Measurements from ENCODE around the gene MRPL44.
"Not testable (repeated sequence)": the region's sequence is repeated elsewhere in the genome, so short reads cannot be mapped to it uniquely, and the experiment has no call there.

The MRPL44 gene

DNA sequence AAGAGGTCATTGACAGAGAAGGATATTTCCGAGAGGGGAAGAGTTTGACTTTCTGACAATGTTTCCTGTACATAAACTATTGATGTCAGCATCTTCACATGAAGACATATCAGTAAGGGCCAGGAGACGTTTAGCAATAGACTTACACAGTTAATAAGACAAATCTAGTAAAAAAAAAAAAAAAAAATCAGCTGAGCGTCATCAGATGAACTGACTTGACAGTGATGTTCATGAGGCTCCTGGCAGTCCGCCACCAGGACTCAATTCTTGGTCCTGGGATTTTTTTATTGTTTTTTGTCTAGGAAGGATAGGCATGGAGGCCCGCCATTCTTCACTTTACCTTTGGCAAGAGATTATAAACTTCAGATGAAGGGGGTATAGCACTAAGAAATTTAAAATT lies 14.5 kb downstream of the MRPL44 start:
- DNase-seq (ENCODE audit: low spot score) = no peak

DNA sequence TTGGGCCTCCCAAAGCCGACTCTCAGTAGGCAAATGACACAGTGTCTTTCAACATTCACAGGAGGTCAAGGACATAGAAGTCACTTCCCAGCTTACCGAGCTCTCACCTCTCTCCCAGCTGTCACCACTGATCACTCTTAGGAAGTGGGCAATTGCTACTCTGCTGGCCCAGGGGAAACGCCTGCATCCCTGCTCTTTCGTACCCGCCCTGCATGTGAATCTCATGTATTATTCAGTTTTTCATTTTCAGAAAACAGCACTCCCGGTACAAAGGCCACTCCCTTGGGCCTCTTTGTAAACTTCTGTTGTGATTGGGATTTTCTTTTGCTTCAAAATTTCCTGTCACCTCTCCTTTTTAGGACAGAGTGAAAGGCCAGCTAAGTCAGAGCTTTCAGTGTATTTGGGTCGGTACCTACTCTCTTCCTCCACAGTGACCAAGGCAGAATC lies 15.4 kb downstream of the MRPL44 start:
- no peak for DNase-seq (ENCODE audit: low spot score)

DNA sequence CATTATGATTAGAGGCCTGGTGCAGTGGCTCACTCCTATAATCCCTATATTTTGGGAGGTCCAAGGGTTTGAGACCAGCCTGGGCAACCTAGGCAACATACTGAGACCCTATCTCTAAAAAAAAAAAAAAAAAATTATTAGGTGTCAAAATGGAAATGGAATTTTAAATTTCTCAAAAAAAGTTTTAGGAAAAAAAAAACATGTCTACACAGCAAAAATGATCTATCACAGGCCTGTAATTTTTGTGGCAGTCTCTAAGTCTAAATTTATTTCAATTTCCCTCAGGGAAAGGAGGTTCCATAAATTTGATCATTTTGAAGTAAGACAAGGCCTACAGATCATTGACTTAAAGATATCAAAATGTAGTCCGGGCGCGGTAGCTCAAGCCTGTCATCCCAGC lies 16.3 kb downstream of the MRPL44 start:
- DNase-seq (ENCODE audit: low spot score) = no peak

DNA sequence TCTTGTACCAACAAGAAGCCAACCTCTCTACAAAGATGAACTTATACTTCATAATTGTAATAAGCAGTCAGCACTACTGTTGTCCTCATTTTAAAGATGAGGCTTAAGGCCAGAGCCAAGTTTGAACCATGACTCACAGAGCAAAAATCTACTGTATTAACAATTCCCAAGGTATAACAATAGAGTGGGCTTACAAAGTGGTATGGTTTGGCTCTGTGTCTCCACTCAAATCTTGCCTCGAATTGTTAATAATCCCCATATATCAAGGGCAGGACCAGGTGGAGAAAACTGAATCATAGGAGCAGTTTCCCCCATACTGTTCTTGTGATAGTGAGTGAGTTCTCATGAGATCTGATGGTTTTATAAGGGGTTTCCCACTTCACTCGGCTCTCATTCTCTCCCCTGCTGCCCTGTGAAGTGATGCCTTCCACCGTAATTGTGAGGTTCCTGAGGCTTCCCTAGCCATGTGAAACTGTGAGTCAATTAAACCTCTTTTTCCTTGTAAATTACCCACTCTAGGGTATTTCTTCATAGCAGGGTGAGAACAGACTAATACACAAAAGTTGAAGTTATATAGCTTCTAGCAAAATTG lies 19.5 kb downstream of the MRPL44 start:
- DNase-seq (ENCODE audit: low spot score) = no peak

DNA sequence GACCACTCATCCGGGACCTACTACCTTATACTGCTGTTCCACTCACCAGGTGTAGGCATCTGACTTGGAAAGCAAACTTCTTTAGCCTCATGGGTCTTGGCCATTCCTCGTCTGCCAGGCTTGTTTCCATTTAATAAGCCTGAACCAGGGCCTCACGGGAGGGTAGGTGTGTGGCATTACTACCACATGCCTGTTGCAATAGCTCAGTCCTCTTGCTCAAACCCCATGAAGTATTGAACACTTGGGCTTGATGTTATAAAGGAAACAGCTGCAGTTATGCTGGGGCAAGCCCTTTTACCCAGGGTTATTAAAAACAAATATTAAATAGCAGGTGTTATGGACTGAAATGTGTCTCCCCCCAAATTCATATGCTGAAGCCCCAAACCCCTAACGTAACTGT lies 21.2 kb downstream of the MRPL44 start:
- DNase-seq (ENCODE audit: low spot score) = no peak

DNA sequence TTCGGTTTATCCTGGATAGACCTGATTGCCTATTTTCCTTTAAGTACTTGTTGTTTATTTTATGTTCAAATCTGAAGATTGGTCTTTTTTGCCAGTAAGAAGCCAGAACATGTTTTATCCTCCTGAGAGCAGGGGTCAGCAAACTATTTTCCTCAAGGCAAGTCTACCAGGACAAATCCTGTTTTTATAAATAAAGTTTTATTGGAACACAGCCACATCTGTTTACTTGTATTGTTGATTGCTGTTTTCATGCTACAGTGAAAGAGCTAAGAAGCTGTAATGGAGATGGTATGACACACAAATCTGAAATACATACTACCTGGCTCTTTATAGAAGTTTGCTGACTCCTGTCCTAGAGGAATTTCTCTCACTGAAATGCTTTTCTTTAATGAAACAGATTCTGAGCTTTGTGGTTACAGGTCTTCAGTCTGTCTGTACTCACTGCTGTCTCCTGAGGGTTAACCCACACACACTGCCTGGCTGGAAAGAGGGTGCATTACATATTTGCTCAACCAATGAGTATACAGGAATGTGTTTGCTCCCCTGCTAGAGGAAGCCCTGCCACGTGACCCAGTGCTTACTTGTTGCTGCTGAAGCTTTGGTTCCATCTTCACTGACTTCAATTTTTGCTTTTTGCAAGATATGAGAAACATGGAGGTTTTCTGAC lies 22.6 kb downstream of the MRPL44 start:
- DNase-seq (ENCODE audit: low spot score) = no peak

DNA sequence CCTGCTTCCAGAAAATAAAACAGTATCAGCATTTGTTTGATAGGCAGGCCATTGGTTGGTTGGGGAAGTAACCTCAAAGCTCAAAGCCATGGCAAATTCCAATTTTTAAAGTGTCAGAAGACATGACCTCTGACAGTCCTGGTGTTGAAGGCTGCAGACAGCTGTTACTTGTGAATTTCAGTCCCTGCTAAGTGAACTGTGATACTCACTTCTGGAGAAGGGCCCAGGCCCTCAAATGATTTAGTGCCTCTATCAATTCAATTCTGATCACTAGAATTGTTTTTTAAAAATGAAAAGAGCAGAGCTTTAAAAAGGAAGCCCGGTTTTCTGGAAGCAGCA lies 23.1 kb downstream of the MRPL44 start:
- no peak for DNase-seq (ENCODE audit: low spot score)

DNA sequence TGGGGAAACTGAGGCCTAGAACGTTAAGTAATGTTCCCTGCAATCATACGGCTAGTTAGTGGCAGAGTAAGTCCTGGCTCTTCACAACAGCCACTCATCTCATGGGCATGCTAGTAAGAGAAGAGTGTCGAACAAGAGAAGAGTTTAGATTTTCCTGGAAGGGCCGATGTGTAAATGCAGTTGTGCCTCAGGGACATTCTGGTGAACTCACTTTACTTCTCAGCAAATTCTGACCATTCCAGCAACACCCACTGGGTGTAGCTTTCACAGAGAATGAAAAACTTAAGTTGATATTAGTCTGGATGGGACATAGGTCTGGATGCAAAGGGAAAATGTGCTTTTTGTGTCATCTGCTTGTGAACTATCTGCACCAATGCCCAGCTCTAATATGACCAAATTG lies 23.5 kb downstream of the MRPL44 start:
- no peak for DNase-seq (ENCODE audit: low spot score)

DNA sequence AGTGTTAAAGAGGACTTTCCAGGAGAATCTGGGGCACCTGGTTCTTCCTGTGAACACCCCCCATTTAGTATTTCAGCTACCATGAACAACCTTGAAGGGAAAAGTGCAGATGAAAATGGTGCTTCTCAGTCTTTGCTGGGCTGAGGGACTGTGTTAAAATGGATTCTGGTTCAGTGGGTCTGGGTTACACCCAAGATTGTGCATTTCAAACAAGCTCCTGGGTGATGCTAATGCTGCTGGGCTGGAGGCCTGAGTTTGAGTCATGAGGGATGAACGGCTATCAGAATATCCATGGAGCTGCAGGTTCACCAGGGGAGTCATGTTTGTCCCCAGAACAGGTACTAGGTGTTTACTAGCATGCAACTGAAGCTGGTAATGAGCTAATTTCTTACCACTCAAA lies 24.0 kb downstream of the MRPL44 start:
- no peak for DNase-seq (ENCODE audit: low spot score)

DNA sequence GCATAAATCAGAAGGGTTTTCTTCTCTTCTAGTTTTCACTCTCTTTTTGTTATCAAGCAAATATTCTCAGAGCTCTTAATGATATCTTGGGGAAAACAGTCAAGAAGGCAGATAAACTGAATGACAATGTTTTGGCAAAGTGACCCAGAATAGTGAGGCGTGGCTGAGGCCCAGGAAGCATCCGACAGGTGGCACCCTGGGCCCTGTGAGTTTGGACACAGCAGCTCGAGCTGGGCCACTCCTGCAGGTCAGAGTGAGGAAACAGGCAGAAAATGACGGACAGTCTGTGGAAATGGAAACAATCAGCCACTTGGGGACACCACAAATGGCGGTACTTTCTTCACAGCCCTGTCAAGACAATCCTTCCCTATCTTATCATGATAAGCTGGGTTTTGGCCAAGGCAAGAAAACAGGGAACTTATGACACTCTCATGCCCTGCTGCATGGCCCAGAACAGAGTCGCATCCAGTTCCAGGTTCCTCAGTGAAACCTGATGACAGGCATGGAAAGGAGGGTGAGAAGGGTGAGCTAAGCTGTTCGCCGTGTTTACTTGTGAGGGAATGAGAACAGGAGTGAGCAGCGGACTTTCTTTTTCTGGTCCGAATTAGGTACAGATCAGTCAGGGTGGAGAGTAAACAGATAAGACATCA lies 32.1 kb downstream of the MRPL44 start:
- DNase-seq (ENCODE audit: low spot score) = no peak

DNA sequence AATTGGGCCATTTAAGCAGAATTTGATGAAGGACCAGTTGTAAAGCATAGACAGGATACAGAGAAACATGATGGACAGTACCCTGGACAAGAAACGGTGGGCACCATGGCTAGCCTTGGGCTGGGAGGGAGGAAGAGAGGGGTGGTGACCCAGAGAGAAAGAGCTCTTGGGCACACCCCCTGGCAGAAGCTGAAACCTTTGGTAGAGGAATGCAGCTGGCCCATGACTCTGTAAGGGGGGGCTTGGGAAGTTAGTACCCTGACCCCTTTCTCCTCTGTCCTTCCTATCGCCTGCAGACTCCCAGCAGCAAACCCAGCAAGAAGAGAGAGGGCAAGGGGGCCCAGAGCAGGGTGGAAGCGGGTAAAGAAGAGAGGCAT lies 32.6 kb downstream of the MRPL44 start:
- DNase-seq (ENCODE audit: low spot score) = no peak

DNA sequence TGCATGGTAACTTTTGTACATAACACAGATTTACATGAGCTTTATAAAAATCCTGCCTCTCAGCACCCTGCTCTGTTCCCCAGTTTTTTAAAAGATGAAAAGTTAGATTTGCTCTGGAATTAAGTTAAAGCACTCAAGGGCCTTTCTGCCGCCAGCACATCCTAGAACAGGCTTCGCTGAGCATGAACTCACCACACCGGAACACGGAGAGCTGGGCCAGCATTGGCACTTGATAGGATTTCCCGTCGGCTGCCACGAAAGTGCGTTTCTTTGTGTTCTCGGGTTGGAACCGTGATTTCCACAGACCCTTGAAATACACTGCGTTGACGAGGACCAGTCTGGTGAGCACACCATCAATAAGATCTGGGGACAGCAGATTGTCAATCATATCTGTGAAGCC lies 34.3 kb downstream of the MRPL44 start:
- DNase-seq (ENCODE audit: low spot score) = no peak

DNA sequence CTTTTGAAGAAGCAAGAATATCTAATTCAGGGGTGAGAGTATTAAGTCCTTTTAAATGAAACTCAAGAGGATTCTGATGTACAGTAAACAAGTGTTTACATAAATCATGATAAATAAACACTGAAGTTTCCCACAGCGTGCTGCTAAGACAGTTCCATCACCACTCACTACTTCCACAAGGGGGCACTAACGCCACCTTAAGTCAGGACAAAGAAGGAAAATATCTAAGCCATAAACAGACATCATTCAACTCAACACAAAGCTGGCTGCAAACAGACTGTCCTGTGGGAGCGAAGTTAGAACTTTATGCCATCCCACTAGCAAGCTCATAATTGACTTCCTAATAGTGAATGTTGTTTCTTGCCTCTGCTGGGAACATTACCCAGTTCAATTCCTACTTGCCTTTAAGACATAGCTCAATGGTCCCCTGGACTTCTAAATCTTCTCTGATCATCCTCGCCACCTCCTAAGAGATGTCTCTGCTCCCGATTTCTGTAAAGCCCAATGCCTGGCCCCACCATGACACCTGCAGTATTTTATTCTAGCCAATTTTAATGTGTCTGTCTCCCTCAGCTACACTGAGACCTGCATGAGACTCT lies 36.5 kb downstream of the MRPL44 start:
- DNase-seq (ENCODE audit: low spot score) = peak; percentile 81

DNA sequence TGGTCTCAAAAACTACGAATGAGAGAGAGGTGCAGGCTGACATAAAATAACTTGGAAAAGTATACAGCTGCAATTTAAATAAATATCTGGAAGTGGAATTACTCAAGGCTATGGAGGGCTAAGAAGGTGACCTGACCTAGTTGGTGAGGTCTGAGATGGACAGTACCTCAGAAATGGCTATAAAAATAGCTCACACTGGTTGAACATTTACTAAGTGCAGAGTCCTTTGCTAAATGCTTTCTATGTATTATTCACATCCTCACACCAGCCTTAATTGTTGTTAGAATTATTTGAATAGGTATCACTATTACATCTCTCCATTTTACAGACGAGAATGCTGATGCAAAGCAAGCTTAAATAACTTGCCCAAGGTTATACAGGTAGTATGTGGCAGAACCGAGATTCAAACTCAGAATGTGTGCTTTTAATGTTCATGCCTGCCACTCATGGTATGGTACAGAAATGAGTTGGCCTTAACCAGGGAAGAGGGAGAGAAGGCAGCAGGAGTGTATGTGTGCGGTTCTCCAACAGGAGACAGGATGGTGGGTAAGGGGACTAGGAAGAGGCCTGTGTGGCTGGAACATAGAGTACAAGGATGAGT lies 37.4 kb downstream of the MRPL44 start:
- DNase-seq (ENCODE audit: low spot score) = no peak

DNA sequence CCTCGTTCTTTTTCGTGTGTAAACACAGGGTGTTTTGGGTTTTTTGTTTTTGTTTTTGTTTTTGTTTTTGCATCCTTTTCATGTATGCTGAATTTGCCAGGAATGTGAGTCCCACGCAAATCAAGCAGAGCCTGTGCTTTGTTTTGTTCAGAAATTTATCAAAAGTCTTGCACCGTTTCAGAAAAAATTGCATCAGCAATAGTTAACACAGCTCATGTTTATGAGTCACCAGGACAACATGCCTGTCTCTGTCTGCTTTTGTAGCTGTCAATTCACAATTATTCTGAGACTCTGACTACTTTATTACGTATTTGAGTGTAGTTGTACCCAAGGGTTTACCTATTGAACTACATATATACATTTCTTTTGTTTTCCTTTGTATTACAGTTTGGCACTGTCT lies 38.3 kb downstream of the MRPL44 start:
- peak; percentile 53 for DNase-seq (ENCODE audit: low spot score)

DNA sequence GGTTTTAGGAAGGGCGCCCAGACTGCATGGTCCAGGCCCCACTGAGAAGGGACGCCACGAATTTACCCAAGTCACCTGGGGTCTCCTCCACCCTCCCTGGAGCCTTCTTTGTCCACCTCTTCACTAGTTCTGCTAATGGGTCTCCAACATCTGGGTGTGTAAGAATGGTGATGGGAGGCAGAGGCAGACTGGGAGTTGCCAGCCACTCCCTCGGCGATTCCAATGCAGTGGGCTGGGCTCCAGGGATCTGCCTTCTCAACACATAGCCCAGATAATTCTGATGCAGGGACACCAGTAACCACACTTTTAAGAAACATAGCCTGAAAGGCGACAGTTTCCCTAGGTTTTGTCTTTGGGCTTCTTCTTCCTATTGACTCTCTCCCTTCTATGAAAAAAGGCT lies 39.1 kb downstream of the MRPL44 start:
- no peak for DNase-seq (ENCODE audit: low spot score)

DNA sequence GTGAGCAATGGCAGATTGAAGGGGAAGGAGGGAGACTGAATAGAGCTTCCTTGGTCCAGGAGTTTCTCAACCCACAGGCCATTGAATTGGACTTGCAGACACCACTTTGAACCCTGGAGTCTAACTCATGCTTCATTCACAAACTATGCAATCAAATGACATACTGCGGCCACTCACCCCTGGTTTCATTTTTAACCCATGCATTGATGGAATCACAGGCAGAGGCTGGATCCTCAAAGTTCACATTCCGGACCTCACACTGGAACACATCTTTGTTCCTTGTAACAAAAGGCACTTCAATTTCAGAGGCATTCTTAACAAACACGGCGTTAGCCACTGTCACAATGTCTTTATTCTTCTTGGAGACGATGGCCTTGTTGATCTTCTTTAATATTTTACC lies 40.7 kb downstream of the MRPL44 start:
- DNase-seq (ENCODE audit: low spot score) = peak; percentile 19

DNA sequence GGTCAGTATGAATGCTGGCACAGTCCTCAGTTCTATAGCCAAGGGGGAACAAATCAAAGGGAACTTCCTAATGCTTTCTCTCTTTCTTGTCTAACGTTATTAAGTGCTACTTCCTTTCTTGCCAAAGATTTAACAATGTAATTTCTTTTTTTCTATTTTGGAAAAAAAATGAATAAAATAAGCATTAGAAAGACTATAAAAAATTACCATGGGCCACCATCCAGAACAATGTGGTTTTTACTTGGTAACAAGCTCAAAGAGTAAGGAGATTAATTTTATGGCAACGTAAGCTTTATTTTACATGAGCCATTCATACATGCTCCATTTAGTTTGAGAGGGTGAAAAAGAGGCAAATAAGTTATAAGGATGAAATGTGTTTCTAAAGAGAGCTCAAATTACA lies 41.7 kb downstream of the MRPL44 start:
- no peak for DNase-seq (ENCODE audit: low spot score)

DNA sequence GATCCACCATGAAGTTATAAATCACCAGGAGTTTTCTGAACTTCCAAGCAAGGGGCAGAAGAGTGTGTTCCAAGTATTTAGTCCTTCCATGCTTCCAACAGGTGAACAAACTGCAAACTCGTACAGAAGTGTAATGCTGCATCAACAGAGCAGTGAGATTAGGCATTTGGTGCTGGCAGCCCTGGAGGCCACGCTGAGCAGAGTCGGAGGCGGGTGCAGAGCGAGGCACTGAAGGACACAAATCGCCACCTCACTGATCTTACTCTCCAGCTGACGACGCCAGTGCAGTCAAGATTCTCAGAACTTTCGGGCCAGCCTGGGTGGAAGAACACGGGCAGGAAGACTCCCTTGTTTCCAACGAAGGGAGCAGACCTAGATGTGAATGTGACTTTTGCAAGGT lies 42.6 kb downstream of the MRPL44 start:
- no peak for DNase-seq (ENCODE audit: low spot score)

DNA sequence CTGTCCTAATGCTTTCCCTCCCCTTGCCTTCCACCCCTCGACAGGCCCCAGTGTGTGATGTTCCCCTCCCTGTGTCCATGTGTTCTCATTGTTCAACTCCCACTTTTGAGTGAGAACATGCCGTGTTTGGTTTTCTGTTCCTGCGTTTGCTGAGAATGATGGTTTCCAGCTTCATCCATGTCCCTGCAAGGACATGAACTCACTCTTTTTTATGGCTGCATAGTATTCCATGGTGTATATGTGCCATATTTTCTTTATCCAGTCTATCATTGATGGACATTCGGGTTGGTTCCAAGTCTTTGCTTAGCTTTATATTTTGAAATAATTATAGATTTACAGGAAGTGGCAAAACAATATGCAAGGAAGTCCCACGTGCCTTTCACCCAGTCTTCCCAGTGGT lies 43.4 kb downstream of the MRPL44 start:
- DNase-seq (ENCODE audit: low spot score) = not testable (repeated sequence)

DNA sequence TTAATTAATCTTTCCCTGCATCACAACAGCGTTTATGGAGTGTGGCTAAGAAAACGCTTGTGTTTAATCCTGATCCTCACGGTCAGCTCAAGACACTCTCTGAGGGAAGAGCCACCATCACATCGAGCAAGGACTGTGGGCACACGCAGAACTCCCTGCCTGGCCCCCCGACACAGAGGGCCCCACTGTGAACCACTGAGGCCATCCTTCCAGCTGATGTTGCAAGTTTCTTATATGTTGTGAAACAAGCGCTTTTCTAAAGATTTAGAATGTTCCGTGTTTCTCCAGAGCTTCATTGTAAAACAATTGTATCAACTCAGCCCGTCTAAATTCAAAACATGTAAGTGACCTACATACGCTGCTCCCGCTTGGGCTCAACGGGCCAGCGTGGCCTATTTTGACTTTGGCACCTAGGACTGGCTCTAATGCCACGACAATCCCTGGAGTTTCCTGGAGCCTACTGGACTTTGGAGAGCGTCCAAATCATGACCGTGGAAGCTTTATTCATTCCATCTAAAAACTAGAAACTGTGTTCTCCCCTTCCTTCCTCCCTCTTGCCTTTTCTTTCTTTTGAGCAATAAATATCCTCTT lies 46.9 kb downstream of the MRPL44 start:
- DNase-seq (ENCODE audit: low spot score) = no peak

DNA sequence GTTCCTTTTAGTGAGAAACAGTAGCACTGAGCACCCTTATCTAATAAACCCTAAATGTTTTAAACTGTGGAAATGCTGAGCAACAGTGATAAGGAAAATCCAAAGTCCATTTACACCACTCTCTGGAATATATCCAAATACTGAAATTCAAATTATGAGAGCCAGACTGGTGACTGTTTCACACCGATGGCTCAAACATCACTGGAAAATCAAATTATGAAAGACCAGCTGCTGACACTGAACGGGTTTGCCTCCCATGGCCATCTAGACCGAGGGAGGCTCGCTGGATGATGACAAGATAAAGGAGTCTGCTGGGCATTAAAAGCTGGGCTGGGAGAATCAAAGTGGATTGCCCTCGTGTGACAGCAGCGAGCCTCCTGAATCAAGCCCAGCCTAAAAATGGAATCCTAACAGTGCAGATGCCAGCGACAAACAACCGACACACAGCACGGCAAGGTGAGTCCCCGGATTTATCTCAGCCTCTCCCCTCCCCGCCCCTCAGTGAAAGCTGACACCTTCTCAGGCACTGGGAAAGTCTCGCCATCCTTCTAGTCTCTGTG lies 51.5 kb downstream of the MRPL44 start:
- peak; percentile 20 for DNase-seq (ENCODE audit: low spot score)

Data from AG08395 (cell line).